ENCODE data around the gene RSPH6A.
A peak's percentile ranks its signal among the peaks of the same experiment; 100 is the strongest.
"Not testable (repeated sequence)": the region's sequence is repeated elsewhere in the genome, so short reads cannot be mapped to it uniquely, and the experiment has no call there.

RSPH6A gene

GRCh38 chr19:45801603-45802175 is 13.4 kb downstream of the RSPH6A start:
- H3K4me3 Mint-ChIP-seq: no peak overlapping the region
- peaks cover 14 to 46% of the 10 kb centered on the region in 2 donors for H3K27me3 Mint-ChIP-seq
- no peak for DNase-seq
- H3K36me3 Mint-ChIP-seq: no peaks in the 10 kb centered on the region
- peaks cover 14 to 15% of the 10 kb centered on the region in 2 donors for H3K4me1 Mint-ChIP-seq
- ATAC-seq (replicated peaks): no peak
- H3K9me3 Mint-ChIP-seq: no peaks in the 10 kb centered on the region
- H3K27ac Mint-ChIP-seq: no peak overlapping the region

GRCh38 chr19:45800070-45800553 is 15.0 kb downstream of the RSPH6A start:
- no peaks in the 10 kb centered on the region for H3K9me3 Mint-ChIP-seq
- no peak for ATAC-seq (replicated peaks)
- peaks cover 13 to 14% of the 10 kb centered on the region in 2 donors for H3K4me1 Mint-ChIP-seq

GRCh38 chr19:45799541-45799940 is 15.6 kb downstream of the RSPH6A start:
- H3K9me3 Mint-ChIP-seq; H3K36me3 Mint-ChIP-seq; H3K27ac Mint-ChIP-seq; ATAC-seq (replicated peaks); DNase-seq; H3K4me3 Mint-ChIP-seq: not testable (repeated sequence)
- Mint-ChIP-seq H3K27me3 (peaks cover 18 to 60% of the 10 kb centered on the region in 2 donors), H3K4me1 (peaks cover 16 to 18% of the 10 kb centered on the region in 2 donors)

More at GRCh38 chr19:45800070-45800553, 15.0 kb downstream of the RSPH6A start:
- Mint-ChIP-seq H3K36me3 (no peaks in the 10 kb centered on the region), H3K27ac (no peak overlapping the region), H3K27me3 (peaks cover 18 to 54% of the 10 kb centered on the region in 2 donors), H3K4me3 (no peak overlapping the region)
- no peak for DNase-seq

- Mint-ChIP-seq H3K4me3 (no peak overlapping the region), H3K36me3 (no peaks in the 10 kb centered on the region), H3K27ac (no peak overlapping the region), H3K9me3 (no peaks in the 10 kb centered on the region), H3K4me1 (peaks cover 17 to 20% of the 10 kb centered on the region in 2 donors), H3K27me3 (peaks cover 18 to 61% of the 10 kb centered on the region in 2 donors)
- no peak for DNase-seq
- peak; percentile 92 for ATAC-seq (replicated peaks)
These were observed 16.1 kb downstream of the RSPH6A start for GRCh38 chr19:45798995-45799517.

- H3K9me3 Mint-ChIP-seq: no peaks in the 10 kb centered on the region
- H3K27ac Mint-ChIP-seq: no peak overlapping the region
- DNase-seq (no peak), ATAC-seq (replicated peaks) (no peak)
- peaks cover 8 to 27% of the 10 kb centered on the region in 2 donors for H3K27me3 Mint-ChIP-seq
- no peak overlapping the region for H3K4me3 Mint-ChIP-seq
- peaks cover 0 to 3% of the 10 kb centered on the region in 2 donors for H3K36me3 Mint-ChIP-seq
- peaks cover 34 to 54% of the 10 kb centered on the region in 2 donors for H3K4me1 Mint-ChIP-seq
These were observed 20.5 kb downstream of the RSPH6A start for GRCh38 chr19:45794627-45795026.

- Mint-ChIP-seq H3K27me3 (peaks cover 4 to 22% of the 10 kb centered on the region in 2 donors), H3K4me3 (peak overlapping the region; percentile 17 to 51)
These were observed 21.2 kb downstream of the RSPH6A start for GRCh38 chr19:45793876-45794275.

GRCh38 chr19:45793178-45793564 is 21.9 kb downstream of the RSPH6A start:
- H3K4me3 Mint-ChIP-seq: peak overlapping the region; percentile 74 to 80
- DNase-seq (no peak), ATAC-seq (replicated peaks) (no peak)
- no peaks in the 10 kb centered on the region for H3K9me3 Mint-ChIP-seq
- H3K36me3 Mint-ChIP-seq: peaks cover 14 to 17% of the 10 kb centered on the region in 2 donors
- peak overlapping the region; percentile 92 for H3K27ac Mint-ChIP-seq
- peaks cover 29 to 49% of the 10 kb centered on the region in 2 donors for H3K4me1 Mint-ChIP-seq
- peaks cover 4 to 21% of the 10 kb centered on the region in 2 donors for H3K27me3 Mint-ChIP-seq

More at GRCh38 chr19:45793876-45794275, 21.2 kb downstream of the RSPH6A start:
- H3K9me3 Mint-ChIP-seq: no peaks in the 10 kb centered on the region
- peaks cover 30 to 49% of the 10 kb centered on the region in 2 donors for H3K4me1 Mint-ChIP-seq
- no peak for DNase-seq
- H3K27ac Mint-ChIP-seq: peak overlapping the region; percentile 48
- no peak for ATAC-seq (replicated peaks)
- peaks cover 7 to 9% of the 10 kb centered on the region in 2 donors for H3K36me3 Mint-ChIP-seq

- Mint-ChIP-seq H3K4me1 (peaks cover 31 to 51% of the 10 kb centered on the region in 2 donors), H3K4me3 (peak within 1 kb of the TSS; percentile 82 to 94), H3K36me3 (peaks cover 19 to 22% of the 10 kb centered on the region in 2 donors), H3K27ac (peak within 1 kb of the TSS; percentile 92), H3K9me3 (no peaks in the 10 kb centered on the region), H3K27me3 (peaks cover 4 to 16% of the 10 kb centered on the region in 2 donors)
- DNase-seq: peak; percentile 99
- peak; percentile 85 to 92 for ATAC-seq (replicated peaks)
These were observed 22.5 kb downstream of the RSPH6A start, which contains the start of gene DMWD for GRCh38 chr19:45792470-45793177. TSS of gene DMWD (minus strand) at chr19:45792845. CDS start at chr19:45792756, 89 bp downstream.

- Mint-ChIP-seq H3K27ac (peak overlapping the region; percentile 90), H3K4me3 (peak overlapping the region; percentile 82 to 94), H3K4me1 (peaks cover 31 to 50% of the 10 kb centered on the region in 2 donors), H3K36me3 (peaks cover 27 to 29% of the 10 kb centered on the region in 2 donors), H3K27me3 (peaks cover 4 to 15% of the 10 kb centered on the region in 2 donors), H3K9me3 (no peaks in the 10 kb centered on the region)
- ATAC-seq (replicated peaks) (peak; percentile 28 to 30), DNase-seq (no peak)
These were observed 23.2 kb downstream of the RSPH6A start for GRCh38 chr19:45791744-45792469.

GRCh38 chr19:45790942-45791341 is 24.2 kb downstream of the RSPH6A start:
- H3K4me3 Mint-ChIP-seq: peak overlapping the region; percentile 82 to 94
- peaks cover 31 to 50% of the 10 kb centered on the region in 2 donors for H3K4me1 Mint-ChIP-seq
- peak; percentile 53 to 62 for ATAC-seq (replicated peaks)
- no peaks in the 10 kb centered on the region for H3K9me3 Mint-ChIP-seq
- H3K27ac Mint-ChIP-seq: no peak overlapping the region
- peaks cover 35 to 37% of the 10 kb centered on the region in 2 donors for H3K36me3 Mint-ChIP-seq
- H3K27me3 Mint-ChIP-seq: peaks cover 3 to 13% of the 10 kb centered on the region in 2 donors
- DNase-seq: peak; percentile 49

- Mint-ChIP-seq H3K4me3 (no peak overlapping the region), H3K9me3 (no peaks in the 10 kb centered on the region), H3K27me3 (no peaks in the 10 kb centered on the region), H3K4me1 (peaks cover 29 to 45% of the 10 kb centered on the region in 2 donors), H3K27ac (no peak overlapping the region), H3K36me3 (peaks cover 42 to 49% of the 10 kb centered on the region in 2 donors)
- DNase-seq: no peak
- no peak for ATAC-seq (replicated peaks)
These were observed 25.9 kb downstream of the RSPH6A start for GRCh38 chr19:45789035-45789786.

GRCh38 chr19:45786533-45786894 is 28.6 kb downstream of the RSPH6A start:
- Mint-ChIP-seq H3K4me3 (no peak overlapping the region), H3K9me3 (no peaks in the 10 kb centered on the region), H3K36me3 (peaks cover 52 to 57% of the 10 kb centered on the region in 2 donors)

GRCh38 chr19:45785781-45786532 is 29.2 kb downstream of the RSPH6A start:
- Mint-ChIP-seq H3K27ac (no peak overlapping the region), H3K36me3 (peaks cover 52 to 57% of the 10 kb centered on the region in 2 donors), H3K9me3 (no peaks in the 10 kb centered on the region), H3K4me3 (no peak overlapping the region), H3K27me3 (peaks cover 0 to 4% of the 10 kb centered on the region in 2 donors), H3K4me1 (peaks cover 12 to 21% of the 10 kb centered on the region in 2 donors)
- ATAC-seq (replicated peaks) (no peak), DNase-seq (no peak)

More at GRCh38 chr19:45786533-45786894, 28.6 kb downstream of the RSPH6A start:
- no peak for DNase-seq
- no peak overlapping the region for H3K27ac Mint-ChIP-seq
- H3K27me3 Mint-ChIP-seq: no peaks in the 10 kb centered on the region
- peaks cover 15 to 24% of the 10 kb centered on the region in 2 donors for H3K4me1 Mint-ChIP-seq
- no peak for ATAC-seq (replicated peaks)
